HepG2 (cell line): ENCODE results near the gene ODAD4. TPM values are rescaled to one million over a fixed set of nuclear protein-coding genes. Genes with fewer than 3 reads are reported as not detected.

Experiments used
- ELF4 ChIP-seq: sonication (generic); formaldehyde crosslinking; IDR thresholded peaks from 2 replicates; pipeline ENCODE4 v1.5.0; 2020; ENCODE audit warnings: missing genetic modification reagents, mild to moderate bottlenecking, moderate library complexity, borderline replicate concordance
- GLMP ChIP-seq: sonication (generic); formaldehyde crosslinking; IDR thresholded peaks from 2 replicates; pipeline ENCODE4 v1.9.0; 2021; ENCODE audit warnings: missing genetic modification reagents, mild to moderate bottlenecking, borderline replicate concordance
- HBP1 ChIP-seq: IDR thresholded peaks from 2 replicates; pipeline ENCODE4 v1.6.1; 2016; ENCODE audit warnings: low read depth, control low read depth
- KDM3A ChIP-seq: IDR thresholded peaks from 2 replicates; pipeline ENCODE4 v1.6.1; 2018; ENCODE audit warnings: low read depth, missing compliant biosample characterization
- MTF2 ChIP-seq: sonication (generic); formaldehyde crosslinking; IDR thresholded peaks from 2 replicates; pipeline ENCODE4 v1.5.0; 2020; ENCODE audit warnings: missing genetic modification reagents, borderline replicate concordance
- NONO ChIP-seq, 2 experiments: fragments of 450-650 bp in 1 of 2; sonication (generic) in 1 of 2; formaldehyde crosslinking in 1 of 2; IDR thresholded peaks in 1 of 2; conservative IDR thresholded peaks in 1 of 2; 2 replicates each; pipeline versions ENCODE4 v1.6.1 to v1.8.0; 2017 to 2022; ENCODE audit warnings: mild to moderate bottlenecking in 1 of 2, missing genetic modification reagents in 1 of 2, moderate library complexity in 1 of 2
- PITX1 ChIP-seq: sonication (generic); formaldehyde crosslinking; IDR thresholded peaks from 2 replicates; pipeline ENCODE4 v1.5.1; 2020; ENCODE audit warnings: mild to moderate bottlenecking, missing genetic modification reagents
- RBM22 ChIP-seq: fragments of 200-400 bp; formaldehyde crosslinking; optimal IDR thresholded peaks from 2 replicates; pipeline ENCODE3; 2017; ENCODE audit warnings: mild to moderate bottlenecking, low read length, moderate library complexity
- SNAPC4 ChIP-seq: sonication (generic); formaldehyde crosslinking; IDR thresholded peaks from 2 replicates; pipeline ENCODE4 v1.4.0; 2020; ENCODE audit warnings: mild to moderate bottlenecking, missing genetic modification reagents
- TFDP1 ChIP-seq: IDR thresholded peaks from 2 replicates; pipeline ENCODE4 v1.6.1; 2016; ENCODE audit warnings: missing compliant biosample characterization, missing genetic modification reagents, borderline replicate concordance
- TFDP2 ChIP-seq: sonication (generic); formaldehyde crosslinking; IDR thresholded peaks from 2 replicates; pipeline ENCODE4 v1.4.0; 2020; ENCODE audit warnings: missing genetic modification reagents
- ZNF362 ChIP-seq: sonication (generic); formaldehyde crosslinking; IDR thresholded peaks from 2 replicates; pipeline ENCODE4 v1.4.0; 2020; ENCODE audit warnings: missing genetic modification reagents, mild to moderate bottlenecking, borderline replicate concordance
- ZNF367 ChIP-seq: sonication (generic); formaldehyde crosslinking; IDR thresholded peaks from 2 replicates; pipeline ENCODE4 v1.4.0; 2020; ENCODE audit warnings: missing genetic modification reagents, borderline replicate concordance
- ZNF644 ChIP-seq: IDR thresholded peaks from 2 replicates; pipeline ENCODE4 v1.6.1; 2016; ENCODE audit warnings: low read depth
- ZNF670 ChIP-seq: sonication (generic); formaldehyde crosslinking; IDR thresholded peaks from 2 replicates; pipeline ENCODE4 v1.8.0; 2022; ENCODE audit warnings: mild to moderate bottlenecking, missing genetic modification reagents, borderline replicate concordance
- polyA plus RNA-seq, 8 experiments: library from polyadenylated mRNA; depleted of rRNA in 3 of 8; stranded (reverse) in 7 of 8; unstranded in 1 of 8; fragments of >200 nt; fragmentation: Illumina TruSeq in 4 of 8; extraction: Trizol in 4 of 8; gene quantifications; 2 replicates each; pipeline versions ENCODE4 v1.2.1 to v1.2.3, GENCODE V29; 2011 to 2016; ENCODE audit warnings: low read depth in 4 of 8, missing spikeins in 1 of 8, mixed read lengths in 1 of 8; ENCODE audit not compliant: insufficient read depth in 1 of 8
- total RNA-seq, 5 experiments: library from RNA; depleted of rRNA; stranded (reverse); fragments of >200 nt; fragmentation: Illumina TruSeq; extraction: Trizol; gene quantifications; 2 replicates each; pipeline ENCODE4 v1.2.3, GENCODE V29; 2016; ENCODE audit warnings: low read depth in 1 of 5

Gene ODAD4
- total and polyA plus RNA-seq, 2 of the 13 experiments (the other 11 are each of a cell fraction or from before 2014, with no cell fraction given), result 0.48 to 0.53 TPM

- TF ChIP-seq SNAPC4 (CRISPR knock-in tag) (0 out of 2 replicates have a peak, but pooled peaks have one; percentile 4), TFDP1 (CRISPR knock-in tag) (no peak), ZNF367 (CRISPR knock-in tag) (no peak), ZNF670 (CRISPR knock-in tag) (no peak), RBM22 (no peak), NONO (IDR thresholded peaks at IDR 0.05) (no peak), NONO (CRISPR knock-in tag; conservative IDR thresholded peaks at IDR 0.05) (peak; percentile 42; the same call in 1 of the 2 replicates), ELF4 (CRISPR knock-in tag) (no peak), HBP1 (CRISPR knock-in tag) (no peak), GLMP (CRISPR knock-in tag) (no peak), PITX1 (CRISPR knock-in tag) (no peak), KDM3A (CRISPR knock-in tag) (no peak), ZNF644 (CRISPR knock-in tag) (no peak), MTF2 (0 out of 2 replicates have a peak, but pooled peaks have one; percentile 11), TFDP2 (CRISPR knock-in tag) (no peak), ZNF362 (CRISPR knock-in tag) (no peak)
Observed at GRCh38 chr17:41965694-41966462, 35.5 kb downstream of the ODAD4 start (continued).
